ENCODE measurements around the gene BCKDHB. TPM values are rescaled to one million over a fixed set of nuclear protein-coding genes. Genes with fewer than 3 reads are reported as not detected.

The BCKDHB gene
- polyA plus RNA-seq, 1 of the 3 experiments (the other 2 are of a cell fraction): 19.9 TPM

DNA sequence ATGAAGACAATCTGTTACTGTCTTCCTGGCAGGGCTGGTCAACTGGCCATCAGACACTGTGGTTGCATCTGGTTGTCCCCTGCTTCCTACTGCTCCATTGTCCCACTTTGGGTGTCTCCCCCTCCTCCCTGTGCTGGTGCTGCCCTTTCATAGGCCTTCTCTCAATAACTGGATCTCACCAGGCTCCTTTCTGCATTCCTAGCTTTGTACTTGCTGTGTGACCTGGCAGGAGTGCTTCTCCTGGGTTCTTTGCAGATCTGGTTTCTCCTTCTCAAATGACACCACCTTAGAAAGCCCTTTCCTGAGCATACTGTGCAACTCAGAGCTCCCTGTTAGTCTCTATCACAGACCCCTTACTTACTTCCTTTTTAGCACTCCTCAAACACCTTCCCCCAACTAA lies 223.0 kb downstream of the BCKDHB start (continued):
- TF ChIP-seq, protein P1, sequence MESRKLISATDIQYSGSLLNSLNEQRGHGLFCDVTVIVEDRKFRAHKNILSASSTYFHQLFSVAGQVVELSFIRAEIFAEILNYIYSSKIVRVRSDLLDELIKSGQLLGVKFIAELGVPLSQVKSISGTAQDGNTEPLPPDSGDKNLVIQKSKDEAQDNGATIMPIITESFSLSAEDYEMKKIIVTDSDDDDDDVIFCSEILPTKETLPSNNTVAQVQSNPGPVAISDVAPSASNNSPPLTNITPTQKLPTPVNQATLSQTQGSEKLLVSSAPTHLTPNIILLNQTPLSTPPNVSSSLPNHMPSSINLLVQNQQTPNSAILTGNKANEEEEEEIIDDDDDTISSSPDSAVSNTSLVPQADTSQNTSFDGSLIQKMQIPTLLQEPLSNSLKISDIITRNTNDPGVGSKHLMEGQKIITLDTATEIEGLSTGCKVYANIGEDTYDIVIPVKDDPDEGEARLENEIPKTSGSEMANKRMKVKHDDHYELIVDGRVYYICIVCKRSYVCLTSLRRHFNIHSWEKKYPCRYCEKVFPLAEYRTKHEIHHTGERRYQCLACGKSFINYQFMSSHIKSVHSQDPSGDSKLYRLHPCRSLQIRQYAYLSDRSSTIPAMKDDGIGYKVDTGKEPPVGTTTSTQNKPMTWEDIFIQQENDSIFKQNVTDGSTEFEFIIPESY (IDR thresholded peaks at IDR 0.05; ENCODE audit: borderline replicate concordance, low read depth): no peak
- no peak for TF ChIP-seq TEAD4 (IDR thresholded peaks at IDR 0.05; ENCODE audit: borderline replicate concordance, insufficient read depth)

DNA sequence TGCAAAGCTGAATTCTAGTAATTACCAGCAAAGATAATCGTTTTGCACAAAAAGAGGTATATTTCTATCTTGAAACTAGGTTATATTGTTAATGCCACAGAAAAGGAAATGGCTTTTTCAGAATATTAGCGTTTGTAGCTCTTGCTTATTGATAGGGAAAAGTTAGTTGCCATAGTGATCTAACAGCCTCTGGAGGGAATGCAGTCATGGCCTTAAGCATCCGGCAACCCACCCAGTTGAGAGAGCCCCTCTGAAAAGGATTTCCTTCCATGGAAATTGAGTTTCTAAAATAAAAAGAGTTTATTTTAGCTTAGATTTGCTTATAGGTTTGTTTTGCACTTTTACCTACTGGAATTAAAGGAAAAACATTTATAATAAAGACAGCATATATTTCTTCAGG lies 224.5 kb downstream of the BCKDHB start:
- no peaks in the 10 kb centered on the region for H3F3A ChIP-seq (replicated peaks; ENCODE audit: insufficient read depth)
- no peaks in the 10 kb centered on the region for H3K9me3 ChIP-seq
- no peak for TF ChIP-seq NFIC (IDR thresholded peaks at IDR 0.05; ENCODE audit: borderline replicate concordance)
- no peak for TF ChIP-seq RCOR1 (IDR thresholded peaks at IDR 0.05; ENCODE audit: low read length)
- TF ChIP-seq TEAD4 (IDR thresholded peaks at IDR 0.05; ENCODE audit: borderline replicate concordance, insufficient read depth): no peak
- no peak for TF ChIP-seq SMC3 (IDR thresholded peaks at IDR 0.05; ENCODE audit: low read depth, low read length)
- TF ChIP-seq NRF1 (IDR thresholded peaks at IDR 0.05; ENCODE audit: low read depth, low read length): no peak
- TF ChIP-seq EZH2phosphoT487 (IDR thresholded peaks at IDR 0.05; ENCODE audit: borderline replicate concordance, low read depth): no peak
- TF ChIP-seq YY1 (IDR thresholded peaks at IDR 0.05; ENCODE audit: low read depth): no peak
- TF ChIP-seq MEF2A (IDR thresholded peaks at IDR 0.05; ENCODE audit: borderline replicate concordance, low read depth): no peak
- TF ChIP-seq TAF1 (IDR thresholded peaks at IDR 0.05; ENCODE audit: borderline replicate concordance, low read depth, low read length): no peak
- TF ChIP-seq POLR2AphosphoS5 (IDR thresholded peaks at IDR 0.05; ENCODE audit: low read depth, low read length): no peak
- TF ChIP-seq, protein P2, sequence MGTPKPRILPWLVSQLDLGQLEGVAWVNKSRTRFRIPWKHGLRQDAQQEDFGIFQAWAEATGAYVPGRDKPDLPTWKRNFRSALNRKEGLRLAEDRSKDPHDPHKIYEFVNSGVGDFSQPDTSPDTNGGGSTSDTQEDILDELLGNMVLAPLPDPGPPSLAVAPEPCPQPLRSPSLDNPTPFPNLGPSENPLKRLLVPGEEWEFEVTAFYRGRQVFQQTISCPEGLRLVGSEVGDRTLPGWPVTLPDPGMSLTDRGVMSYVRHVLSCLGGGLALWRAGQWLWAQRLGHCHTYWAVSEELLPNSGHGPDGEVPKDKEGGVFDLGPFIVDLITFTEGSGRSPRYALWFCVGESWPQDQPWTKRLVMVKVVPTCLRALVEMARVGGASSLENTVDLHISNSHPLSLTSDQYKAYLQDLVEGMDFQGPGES (IDR thresholded peaks at IDR 0.05; ENCODE audit: low read depth, low read length): no peak
- no peak for TF ChIP-seq EP300 (IDR thresholded peaks at IDR 0.05; ENCODE audit: borderline replicate concordance in 1 of 2, low read depth in 1 of 2, low read length in 1 of 2)
- no peak for TF ChIP-seq TCF12 (IDR thresholded peaks at IDR 0.05)
- no peak for TF ChIP-seq ELF1 (IDR thresholded peaks at IDR 0.05)
- TF ChIP-seq, protein P3, sequence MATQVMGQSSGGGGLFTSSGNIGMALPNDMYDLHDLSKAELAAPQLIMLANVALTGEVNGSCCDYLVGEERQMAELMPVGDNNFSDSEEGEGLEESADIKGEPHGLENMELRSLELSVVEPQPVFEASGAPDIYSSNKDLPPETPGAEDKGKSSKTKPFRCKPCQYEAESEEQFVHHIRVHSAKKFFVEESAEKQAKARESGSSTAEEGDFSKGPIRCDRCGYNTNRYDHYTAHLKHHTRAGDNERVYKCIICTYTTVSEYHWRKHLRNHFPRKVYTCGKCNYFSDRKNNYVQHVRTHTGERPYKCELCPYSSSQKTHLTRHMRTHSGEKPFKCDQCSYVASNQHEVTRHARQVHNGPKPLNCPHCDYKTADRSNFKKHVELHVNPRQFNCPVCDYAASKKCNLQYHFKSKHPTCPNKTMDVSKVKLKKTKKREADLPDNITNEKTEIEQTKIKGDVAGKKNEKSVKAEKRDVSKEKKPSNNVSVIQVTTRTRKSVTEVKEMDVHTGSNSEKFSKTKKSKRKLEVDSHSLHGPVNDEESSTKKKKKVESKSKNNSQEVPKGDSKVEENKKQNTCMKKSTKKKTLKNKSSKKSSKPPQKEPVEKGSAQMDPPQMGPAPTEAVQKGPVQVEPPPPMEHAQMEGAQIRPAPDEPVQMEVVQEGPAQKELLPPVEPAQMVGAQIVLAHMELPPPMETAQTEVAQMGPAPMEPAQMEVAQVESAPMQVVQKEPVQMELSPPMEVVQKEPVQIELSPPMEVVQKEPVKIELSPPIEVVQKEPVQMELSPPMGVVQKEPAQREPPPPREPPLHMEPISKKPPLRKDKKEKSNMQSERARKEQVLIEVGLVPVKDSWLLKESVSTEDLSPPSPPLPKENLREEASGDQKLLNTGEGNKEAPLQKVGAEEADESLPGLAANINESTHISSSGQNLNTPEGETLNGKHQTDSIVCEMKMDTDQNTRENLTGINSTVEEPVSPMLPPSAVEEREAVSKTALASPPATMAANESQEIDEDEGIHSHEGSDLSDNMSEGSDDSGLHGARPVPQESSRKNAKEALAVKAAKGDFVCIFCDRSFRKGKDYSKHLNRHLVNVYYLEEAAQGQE (IDR thresholded peaks at IDR 0.05; ENCODE audit: low read depth, low read length): no peak
- TF ChIP-seq, protein P1 (IDR thresholded peaks at IDR 0.05; ENCODE audit: borderline replicate concordance, low read depth): no peak
- TF ChIP-seq, protein P4, sequence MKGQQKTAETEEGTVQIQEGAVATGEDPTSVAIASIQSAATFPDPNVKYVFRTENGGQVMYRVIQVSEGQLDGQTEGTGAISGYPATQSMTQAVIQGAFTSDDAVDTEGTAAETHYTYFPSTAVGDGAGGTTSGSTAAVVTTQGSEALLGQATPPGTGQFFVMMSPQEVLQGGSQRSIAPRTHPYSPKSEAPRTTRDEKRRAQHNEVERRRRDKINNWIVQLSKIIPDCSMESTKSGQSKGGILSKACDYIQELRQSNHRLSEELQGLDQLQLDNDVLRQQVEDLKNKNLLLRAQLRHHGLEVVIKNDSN (IDR thresholded peaks at IDR 0.05; ENCODE audit: borderline replicate concordance, low read depth): no peak
- TF ChIP-seq FOXM1 (IDR thresholded peaks at IDR 0.05; ENCODE audit: low read depth): no peak
- TF ChIP-seq, protein P5, sequence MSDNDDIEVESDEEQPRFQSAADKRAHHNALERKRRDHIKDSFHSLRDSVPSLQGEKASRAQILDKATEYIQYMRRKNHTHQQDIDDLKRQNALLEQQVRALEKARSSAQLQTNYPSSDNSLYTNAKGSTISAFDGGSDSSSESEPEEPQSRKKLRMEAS (IDR thresholded peaks at IDR 0.05; ENCODE audit: low read depth): no peak
- H3K36me3 ChIP-seq (replicated peaks in 1 of 2; ENCODE audit: control insufficient read depth in 1 of 2, insufficient read depth in 2 of 2, low read length in 1 of 2): no peaks in the 10 kb centered on the region
- no peak overlapping the region for H3K4me3 ChIP-seq (ENCODE audit: low read depth in 2 of 2, low read length in 1 of 2)
- H3K9ac ChIP-seq: no peak overlapping the region
- no peaks in the 10 kb centered on the region for H3K9me2 ChIP-seq
- no peaks in the 10 kb centered on the region for H3K79me2 ChIP-seq (ENCODE audit: insufficient read depth)
- CTCF ChIA-PET: interaction anchor here (1.0 to 1.6 kb wide), 2 partner anchors 16 to 1727 kb away, joined by 3 read pairs; no protein-coding TSS in a partner anchor
- H3K4me2 ChIP-seq: no peak overlapping the region
- no peaks in the 10 kb centered on the region for H3K27me3 ChIP-seq (ENCODE audit: insufficient read depth)
- H3K27ac ChIP-seq (ENCODE audit: low read depth in 2 of 2, low read length in 1 of 2): no peak overlapping the region
- POLR2A ChIA-PET: no interaction called here
- peaks cover 8 to 14% of the 10 kb centered on the region in 2 experiments; a peak in 3 of 4 replicates for H3K4me1 ChIP-seq (ENCODE audit: control insufficient read depth in 1 of 2, insufficient read depth in 2 of 2, low read depth in 1 of 2, low read length in 1 of 2)
- DNase-seq: no peak
- H2AFZ ChIP-seq (ENCODE audit: low read depth): no peak overlapping the region
- H4K20me1 ChIP-seq (ENCODE audit: insufficient read depth): no peaks in the 10 kb centered on the region
- WGBS (ENCODE audit: low lambda C conversion rate): 92% methylated on average over 3 of the region's 3 CpGs

Measured in SK-N-SH (cell line).